ENCODE data around the gene CREB5. TPM values are rescaled to one million over a fixed set of nuclear protein-coding genes. Genes with fewer than 3 reads are reported as not detected.

The CREB5 gene
- polyA plus RNA-seq, 1 donor from 2014 or later, result 3.7 TPM

DNA sequence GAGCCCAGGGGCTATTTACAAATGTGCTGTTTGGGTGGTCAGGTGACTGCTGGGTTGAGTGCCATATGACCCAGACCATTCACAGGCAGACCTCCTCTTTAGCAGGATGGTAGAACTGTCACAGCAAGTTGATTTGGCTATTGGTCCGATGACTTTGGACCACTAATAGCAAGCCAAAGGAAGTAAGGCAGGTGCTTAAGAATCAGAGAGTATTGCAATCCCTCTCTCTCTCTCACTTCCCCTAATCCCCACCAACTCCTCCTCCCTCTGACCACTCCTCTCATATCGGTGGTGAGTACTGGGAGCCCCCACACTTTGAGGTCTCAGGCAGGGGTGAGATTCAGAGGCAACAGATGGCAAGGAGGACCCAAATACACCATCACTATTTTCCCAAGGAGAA is 380.5 kb downstream of the CREB5 start:
- Histone ChIP-seq H3K79me2 (replicated peaks; ENCODE audit: insufficient read depth, low read length) (no peaks in the 10 kb centered on the region), H4K20me1 (ENCODE audit: insufficient read depth) (no peaks in the 10 kb centered on the region), H3K27ac (ENCODE audit: low read length) (no peak overlapping the region), H3K9me2 (ENCODE audit: insufficient read depth, low read length) (no peaks in the 10 kb centered on the region), H3K27me3 (ENCODE audit: insufficient read depth, low read depth, low read length) (no peaks in the 10 kb centered on the region), H3K9ac (ENCODE audit: low read length) (no peak overlapping the region), H3F3A (ENCODE audit: insufficient read depth, low read length, poor library complexity, severe bottlenecking) (no peaks in the 10 kb centered on the region), H3K4me2 (ENCODE audit: low read length) (no peak overlapping the region), H3K9me3 (ENCODE audit: low read length) (no peaks in the 10 kb centered on the region), H3K4me3 (ENCODE audit: low read length) (no peak overlapping the region), H2AFZ (ENCODE audit: low read depth, low read length) (no peak overlapping the region), H3K36me3 (ENCODE audit: insufficient read depth, low read length) (no peaks in the 10 kb centered on the region)
- TF ChIP-seq SMC3 (conservative IDR thresholded peaks at IDR 0.05; ENCODE audit: poor library complexity) (no peak), POLR2AphosphoS5 (IDR thresholded peaks at IDR 0.05) (no peak)
- TF ChIP-seq, protein P1, sequence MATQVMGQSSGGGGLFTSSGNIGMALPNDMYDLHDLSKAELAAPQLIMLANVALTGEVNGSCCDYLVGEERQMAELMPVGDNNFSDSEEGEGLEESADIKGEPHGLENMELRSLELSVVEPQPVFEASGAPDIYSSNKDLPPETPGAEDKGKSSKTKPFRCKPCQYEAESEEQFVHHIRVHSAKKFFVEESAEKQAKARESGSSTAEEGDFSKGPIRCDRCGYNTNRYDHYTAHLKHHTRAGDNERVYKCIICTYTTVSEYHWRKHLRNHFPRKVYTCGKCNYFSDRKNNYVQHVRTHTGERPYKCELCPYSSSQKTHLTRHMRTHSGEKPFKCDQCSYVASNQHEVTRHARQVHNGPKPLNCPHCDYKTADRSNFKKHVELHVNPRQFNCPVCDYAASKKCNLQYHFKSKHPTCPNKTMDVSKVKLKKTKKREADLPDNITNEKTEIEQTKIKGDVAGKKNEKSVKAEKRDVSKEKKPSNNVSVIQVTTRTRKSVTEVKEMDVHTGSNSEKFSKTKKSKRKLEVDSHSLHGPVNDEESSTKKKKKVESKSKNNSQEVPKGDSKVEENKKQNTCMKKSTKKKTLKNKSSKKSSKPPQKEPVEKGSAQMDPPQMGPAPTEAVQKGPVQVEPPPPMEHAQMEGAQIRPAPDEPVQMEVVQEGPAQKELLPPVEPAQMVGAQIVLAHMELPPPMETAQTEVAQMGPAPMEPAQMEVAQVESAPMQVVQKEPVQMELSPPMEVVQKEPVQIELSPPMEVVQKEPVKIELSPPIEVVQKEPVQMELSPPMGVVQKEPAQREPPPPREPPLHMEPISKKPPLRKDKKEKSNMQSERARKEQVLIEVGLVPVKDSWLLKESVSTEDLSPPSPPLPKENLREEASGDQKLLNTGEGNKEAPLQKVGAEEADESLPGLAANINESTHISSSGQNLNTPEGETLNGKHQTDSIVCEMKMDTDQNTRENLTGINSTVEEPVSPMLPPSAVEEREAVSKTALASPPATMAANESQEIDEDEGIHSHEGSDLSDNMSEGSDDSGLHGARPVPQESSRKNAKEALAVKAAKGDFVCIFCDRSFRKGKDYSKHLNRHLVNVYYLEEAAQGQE (IDR thresholded peaks at IDR 0.05; ENCODE audit: borderline replicate concordance), result no peak
- TF ChIP-seq, protein P2, sequence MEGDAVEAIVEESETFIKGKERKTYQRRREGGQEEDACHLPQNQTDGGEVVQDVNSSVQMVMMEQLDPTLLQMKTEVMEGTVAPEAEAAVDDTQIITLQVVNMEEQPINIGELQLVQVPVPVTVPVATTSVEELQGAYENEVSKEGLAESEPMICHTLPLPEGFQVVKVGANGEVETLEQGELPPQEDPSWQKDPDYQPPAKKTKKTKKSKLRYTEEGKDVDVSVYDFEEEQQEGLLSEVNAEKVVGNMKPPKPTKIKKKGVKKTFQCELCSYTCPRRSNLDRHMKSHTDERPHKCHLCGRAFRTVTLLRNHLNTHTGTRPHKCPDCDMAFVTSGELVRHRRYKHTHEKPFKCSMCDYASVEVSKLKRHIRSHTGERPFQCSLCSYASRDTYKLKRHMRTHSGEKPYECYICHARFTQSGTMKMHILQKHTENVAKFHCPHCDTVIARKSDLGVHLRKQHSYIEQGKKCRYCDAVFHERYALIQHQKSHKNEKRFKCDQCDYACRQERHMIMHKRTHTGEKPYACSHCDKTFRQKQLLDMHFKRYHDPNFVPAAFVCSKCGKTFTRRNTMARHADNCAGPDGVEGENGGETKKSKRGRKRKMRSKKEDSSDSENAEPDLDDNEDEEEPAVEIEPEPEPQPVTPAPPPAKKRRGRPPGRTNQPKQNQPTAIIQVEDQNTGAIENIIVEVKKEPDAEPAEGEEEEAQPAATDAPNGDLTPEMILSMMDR (IDR thresholded peaks at IDR 0.05; ENCODE audit: poor library complexity, severe bottlenecking), result no peak

DNA sequence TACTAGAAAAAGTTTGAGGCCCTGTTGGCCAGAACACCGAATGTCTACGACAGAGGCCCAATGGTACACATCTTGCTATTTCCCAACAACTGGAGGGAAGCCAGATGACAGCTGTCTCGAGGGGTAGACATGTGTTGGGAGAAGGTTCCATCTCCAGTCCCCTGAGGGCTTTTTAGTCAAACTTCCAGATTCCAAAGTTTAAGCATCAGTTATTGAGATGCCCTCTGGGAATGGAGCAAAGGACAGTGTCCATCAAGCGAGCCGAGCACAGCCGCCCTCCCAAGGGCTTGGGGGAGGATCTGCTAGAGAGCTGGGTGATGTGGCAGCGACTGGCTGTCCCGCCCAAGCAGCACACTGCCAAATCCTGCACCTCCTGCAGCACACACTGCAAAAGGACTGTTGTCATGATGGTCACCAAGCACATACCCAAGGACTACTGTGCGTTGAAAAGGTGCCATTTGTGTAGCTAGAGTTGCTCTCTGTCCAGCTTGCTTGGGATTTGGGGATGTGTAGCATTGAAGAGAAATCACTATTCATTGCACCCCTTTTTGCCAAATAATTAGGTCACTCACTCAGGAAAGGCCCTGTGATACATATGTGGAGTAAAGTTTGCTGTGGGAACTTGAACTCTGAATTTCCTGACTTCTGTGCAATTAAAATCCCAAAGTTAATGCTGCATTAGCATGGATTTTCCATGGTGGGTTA is 381.2 kb downstream of the CREB5 start:
- no peaks in the 10 kb centered on the region for H3K27me3 ChIP-seq (ENCODE audit: insufficient read depth, low read depth, low read length)
- TF ChIP-seq, protein P2 (IDR thresholded peaks at IDR 0.05; ENCODE audit: poor library complexity, severe bottlenecking), result no peak
- no peak for TF ChIP-seq TAF1 (IDR thresholded peaks at IDR 0.05; ENCODE audit: low read depth)
- no peak for TF ChIP-seq MXI1 (conservative IDR thresholded peaks at IDR 0.05; ENCODE audit: poor library complexity, severe bottlenecking)
- no peak for TF ChIP-seq RAD21 (conservative IDR thresholded peaks at IDR 0.05)
- no peak for TF ChIP-seq SMC3 (conservative IDR thresholded peaks at IDR 0.05; ENCODE audit: poor library complexity)
- TF ChIP-seq EZH2 (IDR thresholded peaks at IDR 0.05; ENCODE audit: borderline replicate concordance, insufficient read depth, low read length, poor library complexity, severe bottlenecking), result no peak
- TF ChIP-seq EP300 (conservative IDR thresholded peaks at IDR 0.05; ENCODE audit: poor library complexity, severe bottlenecking), result no peak
- TF ChIP-seq, protein P1 (IDR thresholded peaks at IDR 0.05; ENCODE audit: borderline replicate concordance), result no peak
- no peak for TF ChIP-seq POLR2AphosphoS5 (IDR thresholded peaks at IDR 0.05)
- no peak overlapping the region for H2AFZ ChIP-seq (ENCODE audit: low read depth, low read length)
- H3K4me3 ChIP-seq (ENCODE audit: low read length), result no peak overlapping the region
- no peak overlapping the region for H3K27ac ChIP-seq (ENCODE audit: low read length)
- no peaks in the 10 kb centered on the region for H3K9me3 ChIP-seq (ENCODE audit: low read length)
- H3K36me3 ChIP-seq (ENCODE audit: insufficient read depth, low read length), result no peaks in the 10 kb centered on the region
- H3K9me2 ChIP-seq (ENCODE audit: insufficient read depth, low read length), result no peaks in the 10 kb centered on the region
- H3K9ac ChIP-seq (ENCODE audit: low read length), result no peak overlapping the region
- no peak overlapping the region for H3K4me2 ChIP-seq (ENCODE audit: low read length)
- no peaks in the 10 kb centered on the region for H3K79me2 ChIP-seq (replicated peaks; ENCODE audit: insufficient read depth, low read length)
- H4K20me1 ChIP-seq (ENCODE audit: insufficient read depth), result no peaks in the 10 kb centered on the region
- H3F3A ChIP-seq (ENCODE audit: insufficient read depth, low read length, poor library complexity, severe bottlenecking), result no peaks in the 10 kb centered on the region
